Stimulated activated CD4-positive, alpha-beta T cell treated with anti-CD3 and anti-CD28 coated beads, Interleukin-1b, Interleukin-23, amount 100 ng/mL, for 4 hours (primary cell): Measurements from ENCODE around the gene CMTM7.
"Not testable (repeated sequence)": the region's sequence is repeated elsewhere in the genome, so short reads cannot be mapped to it uniquely, and the experiment has no call there.

ENCODE experiments used
- DNase-seq, 2 donors: peaks; one replicate each; pipeline ENCODE4 v3.0.0-alpha.2; 2020; ENCODE audit warnings: low read depth in 2 of 2

The CMTM7 gene

GRCh38 chr3:32459450-32459849, 67.8 kb downstream of the CMTM7 start:
- no peak for DNase-seq

- peak; percentile 19 to 30 for DNase-seq
These were observed 68.5 kb downstream of the CMTM7 start for GRCh38 chr3:32460031-32460749.

GRCh38 chr3:32460817-32461496, 69.3 kb downstream of the CMTM7 start:
- DNase-seq = not testable (repeated sequence)

GRCh38 chr3:32462191-32462986, 70.7 kb downstream of the CMTM7 start:
- not testable (repeated sequence) for DNase-seq

- not testable (repeated sequence) for DNase-seq
These were observed 71.8 kb downstream of the CMTM7 start for GRCh38 chr3:32463415-32463814.

- not testable (repeated sequence) for DNase-seq
These were observed 73.1 kb downstream of the CMTM7 start for GRCh38 chr3:32464726-32465125.

- not testable (repeated sequence) for DNase-seq
These were observed 75.2 kb downstream of the CMTM7 start for GRCh38 chr3:32466808-32467207.

- DNase-seq = peak; percentile 74 to 76
These were observed 75.8 kb downstream of the CMTM7 start for GRCh38 chr3:32467333-32468070.

- DNase-seq = no peak
These were observed 77.7 kb downstream of the CMTM7 start for GRCh38 chr3:32469151-32469874.

GRCh38 chr3:32470362-32470761, 78.7 kb downstream of the CMTM7 start:
- DNase-seq = no peak

- DNase-seq = no peak
These were observed 79.6 kb downstream of the CMTM7 start for GRCh38 chr3:32471246-32471645.

- DNase-seq = not testable (repeated sequence)
These were observed 80.5 kb downstream of the CMTM7 start for GRCh38 chr3:32472151-32472550.

GRCh38 chr3:32474201-32474600, 82.5 kb downstream of the CMTM7 start:
- no peak for DNase-seq

GRCh38 chr3:32480604-32481003, 89.0 kb downstream of the CMTM7 start:
- no peak for DNase-seq

- DNase-seq = no peak
These were observed 90.4 kb downstream of the CMTM7 start for GRCh38 chr3:32481791-32482631.

- no peak for DNase-seq
These were observed 91.0 kb downstream of the CMTM7 start for GRCh38 chr3:32482693-32483092.

GRCh38 chr3:32483772-32484171, 92.1 kb downstream of the CMTM7 start:
- no peak for DNase-seq

- no peak for DNase-seq
These were observed 92.8 kb downstream of the CMTM7 start for GRCh38 chr3:32484436-32484835.

GRCh38 chr3:32487781-32488473, 96.3 kb downstream of the CMTM7 start:
- DNase-seq = no peak
